IMR-90 (cell line): ENCODE results near the gene CTRB2. TPM values are rescaled to one million over a fixed set of nuclear protein-coding genes. Genes with fewer than 3 reads are reported as not detected.

Experiments used
- ATAC-seq: fragments of 200-7000 bp; cut with Tn5 transposase; 2 replicates; pipeline ENCODE4 v1.9.1; 2020; ENCODE audit warnings: low read depth, mild to moderate bottlenecking, moderate library complexity
- Bru-seq: library from RNA; stranded (reverse); fragments of 400-500 nt; gene quantifications from one replicate; lab custom pipeline; 2021; lab: Mats Ljungman, UMichigan
- BruChase-seq, 2 experiments: library from RNA; stranded (reverse); fragments of 400-500 nt; gene quantifications; one replicate each; lab custom pipeline; 2021; lab: Mats Ljungman, UMichigan
- BruUV-seq: library from RNA; stranded (reverse); fragments of 400-500 nt; replicated peaks from 2 replicates; lab custom pipeline; 2021; lab: Mats Ljungman, UMichigan
- CTCF ChIA-PET: fragments of 300-600 bp; formaldehyde crosslinking; extraction: SDS; loops from one replicate; lab custom pipeline; 2021; ENCODE audit warnings: antibody characterized with exemption; lab: Yijun Ruan, JAX
- POLR2A ChIA-PET: fragments of 300-600 bp; sonication (Branson Sonifier 250); formaldehyde crosslinking; loops from one replicate; lab custom pipeline; 2022; ENCODE audit warnings: antibody characterized with exemption; ENCODE audit not compliant: unreplicated experiment; lab: Charles Lee
- DNase-seq: peaks from one replicate; pipeline ENCODE4 v3.0.0; 2013
- H2AFZ ChIP-seq: replicated peaks from 2 replicates; pipeline ENCODE3; 2013; ENCODE audit warnings: low read length, mild to moderate bottlenecking; ENCODE audit not compliant: poor library complexity
- H2AK5ac ChIP-seq: 2 replicates; pipeline ENCODE4 v1.6.1; 2013; ENCODE audit warnings: low read depth, low read length, inconsistent platforms
- H2AK9ac ChIP-seq: replicated peaks from 2 replicates; pipeline ENCODE3; 2013; ENCODE audit warnings: mild to moderate bottlenecking, low read depth, low read length, moderate library complexity; ENCODE audit not compliant: poor library complexity
- H2BK120ac ChIP-seq: 2 replicates; pipeline ENCODE4 v1.6.1; 2013; ENCODE audit warnings: low read depth, low read length, inconsistent platforms
- H2BK15ac ChIP-seq: 3 replicates; pipeline ENCODE4 v1.6.1; 2013; ENCODE audit warnings: low read depth, low read length, inconsistent platforms
- H2BK20ac ChIP-seq: 2 replicates; pipeline ENCODE4 v1.6.1; 2013; ENCODE audit warnings: low read depth, mild to moderate bottlenecking, inconsistent platforms, low read length, moderate library complexity
- H2BK5ac ChIP-seq: 2 replicates; pipeline ENCODE4 v1.6.1; 2013; ENCODE audit warnings: mild to moderate bottlenecking, low read depth, low read length, inconsistent platforms; ENCODE audit not compliant: poor library complexity, severe bottlenecking
- H3K14ac ChIP-seq: replicated peaks from 2 replicates; pipeline ENCODE4 v1.6.1; 2013; ENCODE audit warnings: low read depth, low read length, inconsistent platforms
- H3K18ac ChIP-seq: 2 replicates; pipeline ENCODE4 v1.6.1; 2013; ENCODE audit warnings: low read depth, low read length, control low read depth
- H3K23ac ChIP-seq: 2 replicates; pipeline ENCODE4 v1.6.1; 2013; ENCODE audit warnings: low read depth, low read length, inconsistent platforms
- H3K27ac ChIP-seq: 2 replicates; pipeline ENCODE4 v1.5.1; 2013; ENCODE audit warnings: mild to moderate bottlenecking, control low read depth, low read length; ENCODE audit not compliant: insufficient read depth
- H3K27me3 ChIP-seq: 2 replicates; pipeline ENCODE4 v1.6.1; 2013; ENCODE audit warnings: low read length; ENCODE audit not compliant: control insufficient read depth, insufficient read depth
- H3K36me3 ChIP-seq: 2 replicates; pipeline ENCODE4 v1.6.1; 2013; ENCODE audit warnings: low read length, mixed read lengths; ENCODE audit not compliant: control insufficient read depth, insufficient read depth
- H3K4ac ChIP-seq: 2 replicates; pipeline ENCODE4 v1.6.1; 2013; ENCODE audit warnings: low read depth, low read length, inconsistent platforms
- H3K4me1 ChIP-seq: 2 replicates; pipeline ENCODE4 v1.6.1; 2013; ENCODE audit warnings: low read length, mixed read lengths; ENCODE audit not compliant: control insufficient read depth, insufficient read depth
- H3K4me2 ChIP-seq: 2 replicates; pipeline ENCODE4 v1.6.1; 2013; ENCODE audit warnings: low read depth, mild to moderate bottlenecking, control low read depth, low read length, moderate library complexity
- H3K4me3 ChIP-seq: 2 replicates; pipeline ENCODE4 v1.5.1; 2013; ENCODE audit warnings: low read depth, mild to moderate bottlenecking, control low read depth, low read length, moderate library complexity; ENCODE audit not compliant: insufficient read depth
- H3K56ac ChIP-seq: 2 replicates; pipeline ENCODE4 v1.6.1; 2013; ENCODE audit warnings: low read length, inconsistent platforms; ENCODE audit not compliant: insufficient read depth; ENCODE audit errors: extremely low read depth
- H3K79me1 ChIP-seq, 2 experiments: 2 replicates each; pipeline ENCODE4 v1.6.1; 2013; ENCODE audit warnings: low read length in 2 of 2, inconsistent platforms in 1 of 2, low read depth in 1 of 2
- H3K9ac ChIP-seq: 2 replicates; pipeline ENCODE4 v1.6.1; 2013; ENCODE audit warnings: low read depth, low read length, control low read depth
- H3K9me1 ChIP-seq: 2 replicates; pipeline ENCODE4 v1.6.1; 2013; ENCODE audit warnings: low read length, inconsistent platforms; ENCODE audit not compliant: insufficient read depth
- H3K9me3 ChIP-seq: 2 replicates; pipeline ENCODE4 v1.6.1; 2013; ENCODE audit warnings: low read length; ENCODE audit not compliant: control insufficient read depth, insufficient read depth
- H4K20me1 ChIP-seq: 2 replicates; pipeline ENCODE4 v1.6.1; 2013; ENCODE audit warnings: low read length, inconsistent platforms; ENCODE audit not compliant: insufficient read depth
- H4K5ac ChIP-seq: 2 replicates; pipeline ENCODE4 v1.6.1; 2013; ENCODE audit warnings: mild to moderate bottlenecking, low read depth, low read length, control low read depth
- H4K8ac ChIP-seq, 2 experiments: 2 replicates each; pipeline ENCODE4 v1.6.1; 2013; ENCODE audit warnings: low read depth in 2 of 2, low read length in 2 of 2, control low read depth in 1 of 2, inconsistent platforms in 1 of 2
- H4K91ac ChIP-seq: 2 replicates; pipeline ENCODE4 v1.6.1; 2013; ENCODE audit warnings: low read depth, low read length, inconsistent platforms; ENCODE audit not compliant: insufficient read depth
- BHLHE40 ChIP-seq: fragments of 150-350 bp; IDR thresholded peaks from 2 replicates; pipeline ENCODE4 v1.6.1; 2016; ENCODE audit warnings: mild to moderate bottlenecking, low read depth, low read length
- CEBPB ChIP-seq: IDR thresholded peaks from 2 replicates; pipeline ENCODE4 v1.6.1; 2012; ENCODE audit warnings: low read depth, low read length, improper control_type of control experiment
- CHD1 ChIP-seq: IDR thresholded peaks from 2 replicates; pipeline ENCODE4 v1.6.1; 2012; ENCODE audit warnings: low read depth, low read length, improper control_type of control experiment
- CTCF ChIP-seq: conservative IDR thresholded peaks from 2 replicates; pipeline ENCODE4 v1.5.1; 2012; ENCODE audit warnings: mild to moderate bottlenecking, low read depth, low read length, improper control_type of control experiment
- ELK1 ChIP-seq: fragments of 150-350 bp; IDR thresholded peaks from 2 replicates; pipeline ENCODE4 v1.6.1; 2016; ENCODE audit warnings: low read depth, mild to moderate bottlenecking, low read length, moderate library complexity, borderline replicate concordance
- MAFK ChIP-seq: IDR thresholded peaks from 2 replicates; pipeline ENCODE4 v1.6.1; 2012; ENCODE audit warnings: low read depth, low read length, improper control_type of control experiment
- MAZ ChIP-seq: IDR thresholded peaks from 2 replicates; pipeline ENCODE4 v1.6.1; 2012; ENCODE audit warnings: low read depth, mild to moderate bottlenecking, low read length, improper control_type of control experiment, moderate library complexity, borderline replicate concordance
- NFE2L2 ChIP-seq: fragments of 150-350 bp; IDR thresholded peaks from 2 replicates; pipeline ENCODE4 v1.6.1; 2016; ENCODE audit warnings: low read depth, mild to moderate bottlenecking, low read length
- POLR2A ChIP-seq: IDR thresholded peaks from 2 replicates; pipeline ENCODE4 v1.6.1; 2012; ENCODE audit warnings: mild to moderate bottlenecking, low read depth, low read length
- RAD21 ChIP-seq: IDR thresholded peaks from 2 replicates; pipeline ENCODE4 v1.6.1; 2012; ENCODE audit warnings: low read length, improper control_type of control experiment
- RCOR1 ChIP-seq: IDR thresholded peaks from 2 replicates; pipeline ENCODE4 v1.6.1; 2012; ENCODE audit warnings: mild to moderate bottlenecking, low read length, improper control_type of control experiment; ENCODE audit not compliant: insufficient replicate concordance
- SMC3 ChIP-seq: fragments of 150-350 bp; IDR thresholded peaks from 2 replicates; pipeline ENCODE4 v1.6.1; 2016; ENCODE audit warnings: low read depth, mild to moderate bottlenecking, antibody characterized with exemption, low read length, moderate library complexity
- USF2 ChIP-seq: fragments of 150-350 bp; IDR thresholded peaks from 2 replicates; pipeline ENCODE4 v1.6.1; 2017; ENCODE audit warnings: mild to moderate bottlenecking, antibody characterized with exemption, low read length, low read depth
- WGBS, 2 experiments: methylation state at CpG; one replicate each; pipeline versions ENCODE4 v1.1.5 to v1.1.7; 2013; ENCODE audit warnings: missing lambda C conversion rate in 2 of 2; ENCODE audit not compliant: insufficient read length in 1 of 2; ENCODE audit errors: extremely low coverage in 2 of 2; 5-methylcytosine and 5-hydroxymethylcytosine counted together
- dilution Hi-C: fragments of 300-500 bp; cut with HindIII; formaldehyde crosslinking; loops from one replicate; pipeline ENCODE4 v1.14.3; 2018; ENCODE audit warnings: low sequenced_read_pairs; ENCODE audit not compliant: unreplicated experiment
- in situ Hi-C: fragments of 300-500 bp; cut with MboI; formaldehyde crosslinking; loops from 3 replicates; pipeline ENCODE4 v1.14.3; 2019; ENCODE audit warnings: low sequenced_read_pairs, inconsistent platforms, mixed read lengths
- intact Hi-C: fragments of 100-400 bp; cut with micrococcal nuclease; formaldehyde crosslinking; loops from 2 replicates; pipeline ENCODE4 v1.10.0; 2022
- long read RNA-seq: library from polyadenylated mRNA; unstranded; transcript quantifications from one replicate; pipeline ENCODE4 v2.0.0, GENCODE V29; 2021; ENCODE audit not compliant: unreplicated experiment
- polyA plus RNA-seq, 3 experiments: library from polyadenylated mRNA; depleted of rRNA; stranded (reverse); fragments of >200 nt; gene quantifications; 2 replicates each; pipeline ENCODE4 v1.2.3, GENCODE V29; 2012; ENCODE audit warnings: low replicate concordance in 1 of 3
- total RNA-seq: library from RNA; depleted of rRNA; stranded (reverse); fragments of >200 nt; gene quantifications from 2 replicates; pipeline ENCODE4 v1.2.3, GENCODE V29; 2012; rRNA removed

CTRB2 gene
- not detected in 2 replicates for total RNA-seq
- polyA plus RNA-seq (2012; rRNA removed) = not detected in 2 replicates
- not detected in 2 replicates for polyA plus RNA-seq (2012; cell fraction: cytosol; rRNA removed)
- polyA plus RNA-seq (2012; cell fraction: nucleus; rRNA removed; ENCODE audit: low replicate concordance) = 0.09 TPM in 1 of 2 replicates, not detected in the other
- not detected for Bru-seq, nascent RNA
- BruChase-seq, experiment 1, labeled RNA remaining after a 6-hour chase = not detected
- not detected for BruChase-seq, experiment 2, labeled RNA remaining after a 2-hour chase
- long read RNA-seq = 0 reads

- Histone ChIP-seq H4K8ac (no peak within 1 kb of the TSS), H3K27ac (no peak within 1 kb of the TSS), H2AFZ (no peak within 1 kb of the TSS), H3K9me3 (no peaks in the 10 kb centered on the region), H4K20me1 (no peaks in the 10 kb centered on the region), H3K27me3 (0 out of 2 replicates have a peak, but pooled peaks cover 2% of the 10 kb centered on the region), H3K36me3 (no peaks in the 10 kb centered on the region), H3K4me2 (no peak within 1 kb of the TSS), H3K9me1 (no peaks in the 10 kb centered on the region), H3K9ac (no peak within 1 kb of the TSS), H3K14ac (no peak within 1 kb of the TSS), H3K79me1 (no peaks in the 10 kb centered on the region), H3K4me3 (no peak within 1 kb of the TSS), H3K4me1 (no peaks in the 10 kb centered on the region), H3K18ac (no peak within 1 kb of the TSS), H4K91ac (no peak within 1 kb of the TSS), H3K23ac (no peak within 1 kb of the TSS), H2AK9ac (no peak within 1 kb of the TSS), H3K4ac (no peak within 1 kb of the TSS), H2AK5ac (no peak within 1 kb of the TSS), H2BK5ac (no peak within 1 kb of the TSS), H2BK120ac (no peak within 1 kb of the TSS), H2BK15ac (no peak within 1 kb of the TSS), H3K56ac (no peak within 1 kb of the TSS), H4K5ac (no peak within 1 kb of the TSS), H2BK20ac (no peak within 1 kb of the TSS)
- intact Hi-C loops (loop anchor here (2.0 kb wide), 1 partner anchor 18 kb away; no protein-coding TSS in a partner anchor), in situ Hi-C loops (loop anchor here (25.0 kb wide), 2 partner anchors 380 to 555 kb away; no protein-coding TSS in a partner anchor), dilution Hi-C loops (no loop called here)
- POLR2A ChIA-PET = no interaction called here
- DNase-seq (no peak), ATAC-seq (0 out of 2 replicates have a peak, but pooled peaks have one; percentile 28)
- WGBS, 2 experiments = 94% methylated on average over 11 of the region's 24 CpGs; no CpG with 5 or more reads in 1 of the 2 experiments
- CTCF ChIA-PET = no interaction called here
- BruUV-seq = no TSS peak
- TF ChIP-seq ELK1 = no peak
- no peak for TF ChIP-seq MAZ
- no peak for TF ChIP-seq RCOR1
- TF ChIP-seq SMC3 = no peak
- TF ChIP-seq RAD21 = no peak
- TF ChIP-seq NFE2L2 = no peak
- no peak for TF ChIP-seq BHLHE40
- no peak for TF ChIP-seq USF2
- no peak for TF ChIP-seq MAFK
- no peak for TF ChIP-seq CEBPB
- TF ChIP-seq CTCF = no peak
- TF ChIP-seq POLR2A = no peak
- TF ChIP-seq CHD1 = no peak
Observed at GRCh38 chr16:75206749-75207451, at the start of gene CTRB2. TSS of gene CTRB2 (minus strand) at chr16:75207161. CDS start at chr16:75207141, 20 bp downstream.
